ENCODE data around the gene USPL1. TPM values are rescaled to one million over a fixed set of nuclear protein-coding genes. Genes with fewer than 3 reads are reported as not detected.

The USPL1 gene
- total RNA-seq, 2 donors from 2014 or later, result 8.8 to 14.8 TPM

- TF ChIP-seq CTCF (IDR thresholded peaks at IDR 0.05), result no peak
- Histone ChIP-seq H3K36me3 (no peaks in the 10 kb centered on the region), H3K4me1 (peaks cover 12% of the 10 kb centered on the region), H3K9ac (ENCODE audit: low read depth in 2 of 2, low read length in 2 of 2) (peak overlapping the region; percentile 94 to 96), H3K4me3 (peak overlapping the region; percentile 79), H3K27ac (peak overlapping the region; percentile 99), H3K9me3 (no peaks in the 10 kb centered on the region), H3K27me3 (no peaks in the 10 kb centered on the region)
- peak; percentile 77 for DNase-seq
- intact Hi-C loops (cut with DNase I), result loop anchor here (10.0 kb wide), 1 partner anchor 152 kb away; the partner anchor contains the start of gene HMGB1
Observed at GRCh38 chr13:30616927-30617314, 799 bp upstream of the USPL1 start.

- no peak for TF ChIP-seq CTCF (IDR thresholded peaks at IDR 0.05)
- peak overlapping the region; percentile 79 for H3K4me3 ChIP-seq
- peak overlapping the region; percentile 70 to 100 for H3K9ac ChIP-seq (ENCODE audit: low read depth in 2 of 2, low read length in 2 of 2)
- H3K27me3 ChIP-seq, result no peaks in the 10 kb centered on the region
- peaks cover 12% of the 10 kb centered on the region for H3K4me1 ChIP-seq
- H3K9me3 ChIP-seq, result no peaks in the 10 kb centered on the region
- DNase-seq, result no peak
- no peaks in the 10 kb centered on the region for H3K36me3 ChIP-seq
- intact Hi-C loops (cut with DNase I), result loop anchor here (10.0 kb wide), 1 partner anchor 154 kb away; the partner anchor contains the start of gene HMGB1
- H3K27ac ChIP-seq, result peak overlapping the region; percentile 89
Observed at GRCh38 chr13:30618186-30618929, 638 bp downstream of the USPL1 start.

GRCh38 chr13:30618930-30619279 is 1.2 kb downstream of the USPL1 start:
- H3K9me3 ChIP-seq, result no peaks in the 10 kb centered on the region
- no peaks in the 10 kb centered on the region for H3K36me3 ChIP-seq
- peaks cover 12% of the 10 kb centered on the region for H3K4me1 ChIP-seq
- intact Hi-C loops (cut with DNase I), result loop anchor here (10.0 kb wide), 1 partner anchor 154 kb away; the partner anchor contains the start of gene HMGB1
- peak overlapping the region; percentile 89 for H3K27ac ChIP-seq
- H3K4me3 ChIP-seq, result peak overlapping the region; percentile 79
- H3K9ac ChIP-seq (ENCODE audit: low read depth in 2 of 2, low read length in 2 of 2), result peak overlapping the region; percentile 70 to 100
- no peak for DNase-seq
- H3K27me3 ChIP-seq, result no peaks in the 10 kb centered on the region
- TF ChIP-seq CTCF (IDR thresholded peaks at IDR 0.05), result no peak

GRCh38 chr13:30619731-30620130 is 2.0 kb downstream of the USPL1 start:
- Histone ChIP-seq H3K9me3 (no peaks in the 10 kb centered on the region), H3K4me3 (no peak overlapping the region), H3K27me3 (no peaks in the 10 kb centered on the region), H3K36me3 (no peaks in the 10 kb centered on the region), H3K4me1 (peaks cover 12% of the 10 kb centered on the region), H3K27ac (no peak overlapping the region), H3K9ac (ENCODE audit: low read depth in 2 of 2, low read length in 2 of 2) (no peak overlapping the region)
- intact Hi-C loops (cut with DNase I), result loop anchor here (10.0 kb wide), 1 partner anchor 155 kb away; the partner anchor contains the start of gene HMGB1
- TF ChIP-seq CTCF (IDR thresholded peaks at IDR 0.05), result no peak
- DNase-seq, result no peak

GRCh38 chr13:30620941-30621340 is 3.2 kb downstream of the USPL1 start:
- no peak for DNase-seq
- Histone ChIP-seq H3K36me3 (no peaks in the 10 kb centered on the region), H3K9me3 (no peaks in the 10 kb centered on the region), H3K27ac (no peak overlapping the region), H3K4me3 (no peak overlapping the region), H3K27me3 (no peaks in the 10 kb centered on the region), H3K9ac (ENCODE audit: low read depth in 2 of 2, low read length in 2 of 2) (no peak overlapping the region), H3K4me1 (peaks cover 12% of the 10 kb centered on the region)
- no peak for TF ChIP-seq CTCF (IDR thresholded peaks at IDR 0.05)
- intact Hi-C loops (cut with DNase I), result no loop called here
